ENCODE measurements around the gene ALDH1B1. TPM values are rescaled to one million over a fixed set of nuclear protein-coding genes. Genes with fewer than 3 reads are reported as not detected.

Gene ALDH1B1
- total and polyA plus RNA-seq, 8 donors, result 6.0 to 17.1 (median 10.3) TPM

DNA sequence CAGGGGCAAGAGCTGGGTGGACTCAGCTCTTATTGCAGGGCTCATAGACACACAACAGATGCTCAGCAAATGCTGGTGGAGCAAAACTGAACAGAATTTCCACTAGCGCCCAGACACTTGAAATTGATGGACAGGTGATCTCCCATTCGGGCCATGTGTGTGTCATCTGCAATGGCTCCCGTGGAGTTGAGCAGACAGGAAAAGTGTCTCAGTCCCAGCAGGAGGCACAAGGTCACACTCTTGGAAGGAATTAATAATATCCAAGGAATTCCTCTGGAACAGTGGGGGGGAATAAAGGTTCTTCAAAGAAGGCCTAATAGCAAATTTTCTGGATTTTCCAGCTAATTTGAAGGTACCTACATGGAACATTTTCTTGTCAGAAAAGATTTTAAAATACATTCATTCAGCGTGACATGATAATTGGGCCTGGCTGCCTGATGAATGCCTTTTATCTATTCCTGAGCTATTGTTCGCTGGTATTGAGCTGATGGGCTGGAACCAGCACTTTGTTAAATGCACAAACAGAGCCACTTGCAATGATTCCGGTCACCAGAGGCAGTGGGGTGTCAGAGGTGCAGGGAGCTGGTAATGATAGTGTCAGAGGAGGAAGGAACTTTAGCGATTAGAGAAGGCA, 31.5 kb upstream of the ALDH1B1 start:
- DNase-seq, result no peak
- TF ChIP-seq, protein P1, sequence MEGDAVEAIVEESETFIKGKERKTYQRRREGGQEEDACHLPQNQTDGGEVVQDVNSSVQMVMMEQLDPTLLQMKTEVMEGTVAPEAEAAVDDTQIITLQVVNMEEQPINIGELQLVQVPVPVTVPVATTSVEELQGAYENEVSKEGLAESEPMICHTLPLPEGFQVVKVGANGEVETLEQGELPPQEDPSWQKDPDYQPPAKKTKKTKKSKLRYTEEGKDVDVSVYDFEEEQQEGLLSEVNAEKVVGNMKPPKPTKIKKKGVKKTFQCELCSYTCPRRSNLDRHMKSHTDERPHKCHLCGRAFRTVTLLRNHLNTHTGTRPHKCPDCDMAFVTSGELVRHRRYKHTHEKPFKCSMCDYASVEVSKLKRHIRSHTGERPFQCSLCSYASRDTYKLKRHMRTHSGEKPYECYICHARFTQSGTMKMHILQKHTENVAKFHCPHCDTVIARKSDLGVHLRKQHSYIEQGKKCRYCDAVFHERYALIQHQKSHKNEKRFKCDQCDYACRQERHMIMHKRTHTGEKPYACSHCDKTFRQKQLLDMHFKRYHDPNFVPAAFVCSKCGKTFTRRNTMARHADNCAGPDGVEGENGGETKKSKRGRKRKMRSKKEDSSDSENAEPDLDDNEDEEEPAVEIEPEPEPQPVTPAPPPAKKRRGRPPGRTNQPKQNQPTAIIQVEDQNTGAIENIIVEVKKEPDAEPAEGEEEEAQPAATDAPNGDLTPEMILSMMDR (IDR thresholded peaks at IDR 0.05), result no peak
- H3K4me1 ChIP-seq, result no peaks in the 10 kb centered on the region
- intact Hi-C loops (cut with DNase I), result loop anchor here in 1 of 3 donors (10.0 kb wide), 1 partner anchor 446 kb away; no protein-coding TSS in a partner anchor
- no peaks in the 10 kb centered on the region for H3K27me3 ChIP-seq
- no peaks in the 10 kb centered on the region for H3K36me3 ChIP-seq
- ATAC-seq, result no peak
- no peak overlapping the region for H3K27ac ChIP-seq
- 78 to 81% methylated on average over 7 of the region's 7 CpGs for WGBS, 2 donors
- no peak overlapping the region for H3K4me3 ChIP-seq
- no peaks in the 10 kb centered on the region for H3K9me3 ChIP-seq
- no peak for FAIRE-seq

GRCh38 chr9:38361473-38361850, 31.0 kb upstream of the ALDH1B1 start:
- Histone ChIP-seq H3K4me3 (no peak overlapping the region), H3K9me3 (no peaks in the 10 kb centered on the region), H3K27ac (no peak overlapping the region), H3K4me1 (no peaks in the 10 kb centered on the region), H3K36me3 (no peaks in the 10 kb centered on the region), H3K27me3 (no peaks in the 10 kb centered on the region)
- DNase-seq, result no peak
- 92 to 93% methylated on average over 6 of the region's 6 CpGs for WGBS, 2 donors
- no peak for FAIRE-seq
- intact Hi-C loops (cut with DNase I), result loop anchor here in 1 of 3 donors (10.0 kb wide), 1 partner anchor 447 kb away; no protein-coding TSS in a partner anchor
- ATAC-seq, result no peak
- TF ChIP-seq, protein P1 (IDR thresholded peaks at IDR 0.05), result no peak

- FAIRE-seq (peak; percentile 41), ATAC-seq (peak; percentile 86 to 97 (median 96)), DNase-seq (peak in 3 of 6 donors; percentile 44 to 63 (median 47))
- Histone ChIP-seq H3K27ac (no peak overlapping the region), H3K27me3 (no peaks in the 10 kb centered on the region), H3K36me3 (no peaks in the 10 kb centered on the region), H3K9me3 (no peaks in the 10 kb centered on the region), H3K4me1 (no peaks in the 10 kb centered on the region), H3K4me3 (no peak overlapping the region)
- intact Hi-C loops (cut with DNase I), result loop anchor here in 1 of 3 donors (10.0 kb wide), 1 partner anchor 448 kb away; no protein-coding TSS in a partner anchor
- TF ChIP-seq, protein P1 (IDR thresholded peaks at IDR 0.05), result peak; percentile 20 to 63 (median 50)
- WGBS, 2 donors, result 31 to 37% methylated on average over 21 of the region's 21 CpGs
These were observed 29.5 kb upstream of the ALDH1B1 start for GRCh38 chr9:38362852-38363588.

DNA sequence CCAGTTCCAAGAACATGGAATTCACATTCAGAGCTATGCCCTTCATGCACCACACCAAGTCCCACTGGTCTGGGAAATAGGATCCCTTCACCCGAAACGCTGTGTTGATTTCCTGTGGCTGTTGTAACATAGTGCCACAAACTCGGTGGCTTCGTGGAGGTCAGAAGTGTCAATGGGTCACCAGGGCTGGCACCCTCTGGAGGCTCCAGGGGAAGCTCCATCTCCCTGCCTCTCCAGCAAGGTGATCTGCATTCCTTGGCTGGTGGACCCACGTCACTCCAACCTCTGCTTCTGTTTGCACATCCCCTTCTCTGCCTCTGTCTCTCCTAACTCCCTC, 28.9 kb upstream of the ALDH1B1 start:
- DNase-seq, result no peak
- ATAC-seq, result no peak
- Histone ChIP-seq H3K4me3 (no peak overlapping the region), H3K4me1 (no peaks in the 10 kb centered on the region), H3K27ac (no peak overlapping the region), H3K27me3 (no peaks in the 10 kb centered on the region), H3K36me3 (no peaks in the 10 kb centered on the region), H3K9me3 (no peaks in the 10 kb centered on the region)
- no peak for FAIRE-seq
- intact Hi-C loops (cut with DNase I), result loop anchor here in 1 of 3 donors (10.0 kb wide), 1 partner anchor 449 kb away; no protein-coding TSS in a partner anchor
- 43 to 53% methylated on average over 5 of the region's 5 CpGs for WGBS, 2 donors
- TF ChIP-seq, protein P1 (IDR thresholded peaks at IDR 0.05), result no peak

- no peak overlapping the region for H3K4me3 ChIP-seq
- no peaks in the 10 kb centered on the region for H3K27me3 ChIP-seq
- no peaks in the 10 kb centered on the region for H3K9me3 ChIP-seq
- H3K27ac ChIP-seq, result no peak overlapping the region
- FAIRE-seq (no peak), DNase-seq (no peak), ATAC-seq (no peak)
- no peaks in the 10 kb centered on the region for H3K36me3 ChIP-seq
- TF ChIP-seq, protein P1 (IDR thresholded peaks at IDR 0.05), result no peak
- H3K4me1 ChIP-seq, result no peaks in the 10 kb centered on the region
- intact Hi-C loops (cut with DNase I), result loop anchor here in 1 of 3 donors (10.0 kb wide), 1 partner anchor 453 kb away; no protein-coding TSS in a partner anchor
These were observed 24.6 kb upstream of the ALDH1B1 start for GRCh38 chr9:38367898-38368297.

Measured in pancreas (tissue), 10 donors.